SK-N-SH treated with all-trans-retinoic acid at 6 μM for 48 hours (cell line): ENCODE measurements around the gene FIGNL2.

ENCODE experiments used
- ARNTL ChIP-seq: fragments of 450-650 bp; formaldehyde crosslinking; IDR thresholded peaks from 2 replicates; pipeline ENCODE4 v1.5.0; 2020; ENCODE audit warnings: low read depth, mild to moderate bottlenecking, moderate library complexity, borderline replicate concordance
- BACH2 ChIP-seq: fragments of 250-450 bp; sonication (Bioruptor Pico); IDR thresholded peaks from 2 replicates; pipeline ENCODE4 v1.9.0; 2021; ENCODE audit warnings: mild to moderate bottlenecking, borderline replicate concordance
- GLIS3 ChIP-seq: fragments of 250-450 bp; sonication (Bioruptor Pico); IDR thresholded peaks from 2 replicates; pipeline ENCODE4 v1.5.0; 2020; ENCODE audit warnings: mild to moderate bottlenecking, moderate library complexity
- ISL1 ChIP-seq: fragments of 250-450 bp; sonication (Bioruptor Pico); IDR thresholded peaks from 2 replicates; pipeline ENCODE4 v2.1.2; 2022; ENCODE audit warnings: mild to moderate bottlenecking, moderate library complexity
- PATZ1 ChIP-seq: fragments of 250-450 bp; sonication (Bioruptor Pico); IDR thresholded peaks from 2 replicates; pipeline ENCODE4 v1.8.0; 2020; ENCODE audit warnings: mild to moderate bottlenecking, moderate library complexity, borderline replicate concordance
- PPARA ChIP-seq: fragments of 250-450 bp; sonication (Bioruptor Pico); IDR thresholded peaks from 2 replicates; pipeline ENCODE4 v1.5.0; 2020; ENCODE audit warnings: mild to moderate bottlenecking, borderline replicate concordance
- RARB ChIP-seq: fragments of 250-450 bp; sonication (Bioruptor Pico); IDR thresholded peaks from 2 replicates; pipeline ENCODE4 v1.8.0; 2021; ENCODE audit warnings: mild to moderate bottlenecking, moderate library complexity
- TCF4 ChIP-seq: fragments of 250-450 bp; sonication (Bioruptor Pico); IDR thresholded peaks from 2 replicates; pipeline ENCODE4 v1.8.0; 2021; ENCODE audit warnings: mild to moderate bottlenecking, moderate library complexity, borderline replicate concordance
- TOX ChIP-seq: fragments of 250-450 bp; sonication (Bioruptor Pico); IDR thresholded peaks from 2 replicates; pipeline ENCODE4 v1.8.0; 2021; ENCODE audit warnings: mild to moderate bottlenecking, moderate library complexity, borderline replicate concordance
- ZC3H10 ChIP-seq: fragments of 250-450 bp; sonication (Bioruptor Pico); IDR thresholded peaks from 2 replicates; pipeline ENCODE4 v1.5.1; 2021; ENCODE audit warnings: mild to moderate bottlenecking, moderate library complexity
- ZFP30 ChIP-seq: fragments of 450-650 bp; formaldehyde crosslinking; IDR thresholded peaks from 2 replicates; pipeline ENCODE4 v1.5.0; 2022; ENCODE audit warnings: mild to moderate bottlenecking, moderate library complexity
- ZNF8 ChIP-seq: fragments of 450-650 bp; formaldehyde crosslinking; IDR thresholded peaks from 2 replicates; pipeline ENCODE4 v1.5.0; 2020; ENCODE audit warnings: mild to moderate bottlenecking, moderate library complexity
- TF ChIP-seq, protein P1 (sequence below): fragments of 250-450 bp; sonication (Bioruptor Pico); IDR thresholded peaks from 2 replicates; pipeline ENCODE4 v1.8.0; 2021; ENCODE audit warnings: low read depth, mild to moderate bottlenecking, moderate library complexity, borderline replicate concordance
- TF ChIP-seq, protein P2 (sequence below): fragments of 250-450 bp; sonication (Bioruptor Pico); IDR thresholded peaks from 2 replicates; pipeline ENCODE4 v1.5.1; 2020; ENCODE audit warnings: low read depth, mild to moderate bottlenecking, moderate library complexity

GRCh38 chr12:51851413-51852124 is 3.1 kb upstream of the FIGNL2 start:
- no peak for TF ChIP-seq ISL1 (CRISPR knock-in tag)
- no peak for TF ChIP-seq TOX (CRISPR knock-in tag)
- TF ChIP-seq GLIS3 (CRISPR knock-in tag), result no peak
- TF ChIP-seq PPARA (CRISPR knock-in tag), result no peak
- TF ChIP-seq ZNF8, result no peak
- no peak for TF ChIP-seq RARB (CRISPR knock-in tag)
- TF ChIP-seq, protein P1, sequence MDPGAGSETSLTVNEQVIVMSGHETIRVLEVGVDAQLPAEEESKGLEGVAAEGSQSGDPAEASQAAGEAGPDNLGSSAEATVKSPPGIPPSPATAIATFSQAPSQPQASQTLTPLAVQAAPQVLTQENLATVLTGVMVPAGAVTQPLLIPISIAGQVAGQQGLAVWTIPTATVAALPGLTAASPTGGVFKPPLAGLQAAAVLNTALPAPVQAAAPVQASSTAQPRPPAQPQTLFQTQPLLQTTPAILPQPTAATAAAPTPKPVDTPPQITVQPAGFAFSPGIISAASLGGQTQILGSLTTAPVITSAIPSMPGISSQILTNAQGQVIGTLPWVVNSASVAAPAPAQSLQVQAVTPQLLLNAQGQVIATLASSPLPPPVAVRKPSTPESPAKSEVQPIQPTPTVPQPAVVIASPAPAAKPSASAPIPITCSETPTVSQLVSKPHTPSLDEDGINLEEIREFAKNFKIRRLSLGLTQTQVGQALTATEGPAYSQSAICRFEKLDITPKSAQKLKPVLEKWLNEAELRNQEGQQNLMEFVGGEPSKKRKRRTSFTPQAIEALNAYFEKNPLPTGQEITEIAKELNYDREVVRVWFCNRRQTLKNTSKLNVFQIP (CRISPR knock-in tag), result no peak
- TF ChIP-seq TCF4, result no peak
- TF ChIP-seq, protein P2, sequence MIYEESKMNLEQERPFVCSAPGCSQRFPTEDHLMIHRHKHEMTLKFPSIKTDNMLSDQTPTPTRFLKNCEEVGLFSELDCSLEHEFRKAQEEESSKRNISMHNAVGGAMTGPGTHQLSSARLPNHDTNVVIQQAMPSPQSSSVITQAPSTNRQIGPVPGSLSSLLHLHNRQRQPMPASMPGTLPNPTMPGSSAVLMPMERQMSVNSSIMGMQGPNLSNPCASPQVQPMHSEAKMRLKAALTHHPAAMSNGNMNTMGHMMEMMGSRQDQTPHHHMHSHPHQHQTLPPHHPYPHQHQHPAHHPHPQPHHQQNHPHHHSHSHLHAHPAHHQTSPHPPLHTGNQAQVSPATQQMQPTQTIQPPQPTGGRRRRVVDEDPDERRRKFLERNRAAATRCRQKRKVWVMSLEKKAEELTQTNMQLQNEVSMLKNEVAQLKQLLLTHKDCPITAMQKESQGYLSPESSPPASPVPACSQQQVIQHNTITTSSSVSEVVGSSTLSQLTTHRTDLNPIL (CRISPR knock-in tag), result no peak
- TF ChIP-seq PATZ1 (CRISPR knock-in tag), result no peak
- TF ChIP-seq ARNTL, result no peak
- no peak for TF ChIP-seq ZC3H10 (CRISPR knock-in tag)
- TF ChIP-seq ZFP30, result no peak
- no peak for TF ChIP-seq BACH2 (CRISPR knock-in tag)
